AG08396 (cell line): ENCODE results near the gene SP4.

ENCODE experiments used
- DNase-seq: peaks from one replicate; pipeline ENCODE4 v3.0.0; 2012; ENCODE audit warnings: low spot score, mixed read lengths

SP4 gene

DNA sequence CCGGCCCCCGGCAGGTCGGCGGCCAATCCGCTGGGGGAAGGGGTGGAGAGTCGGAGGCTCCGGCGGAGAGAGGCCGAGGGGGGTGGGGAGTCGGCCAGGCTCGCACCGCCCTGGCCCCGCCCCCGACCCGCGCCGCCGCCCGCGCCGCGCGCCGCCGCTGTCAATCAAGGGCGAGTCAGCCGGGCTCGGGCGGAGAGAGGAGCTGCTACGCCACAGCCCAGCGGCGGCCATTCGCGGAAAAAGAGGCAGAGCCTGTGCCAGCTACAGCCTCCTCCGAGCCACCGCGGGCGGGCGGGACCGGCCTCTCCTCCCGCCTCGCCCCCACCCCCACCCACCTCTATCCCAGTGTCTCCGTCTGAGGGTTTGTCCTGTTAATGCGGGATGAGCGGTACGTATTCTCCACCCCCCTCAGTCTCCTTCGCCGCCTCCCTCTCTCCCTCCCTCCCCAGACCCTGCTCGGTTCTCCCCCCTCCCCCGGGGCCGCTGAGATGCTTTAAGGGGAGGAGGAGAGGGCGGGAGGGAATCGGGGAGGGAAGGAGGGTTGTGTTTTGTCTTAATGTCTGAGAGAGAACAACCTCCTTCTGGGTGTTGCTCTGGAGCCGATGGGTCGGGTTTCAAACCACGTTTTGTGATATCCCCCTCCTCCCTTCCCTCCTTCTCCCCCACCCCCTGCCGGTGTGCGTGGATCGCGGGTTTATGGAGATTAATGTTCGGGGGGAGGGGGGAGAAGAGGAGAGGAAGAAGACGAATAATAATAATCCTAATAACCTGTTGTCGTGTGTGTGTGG is at the start of gene SP4:
SP4 (plus strand) TSS at position 213 of the 788 bp plus-strand sequence; CDS start at position 382, 169 bp downstream.
- peak; percentile 97 for DNase-seq

DNA sequence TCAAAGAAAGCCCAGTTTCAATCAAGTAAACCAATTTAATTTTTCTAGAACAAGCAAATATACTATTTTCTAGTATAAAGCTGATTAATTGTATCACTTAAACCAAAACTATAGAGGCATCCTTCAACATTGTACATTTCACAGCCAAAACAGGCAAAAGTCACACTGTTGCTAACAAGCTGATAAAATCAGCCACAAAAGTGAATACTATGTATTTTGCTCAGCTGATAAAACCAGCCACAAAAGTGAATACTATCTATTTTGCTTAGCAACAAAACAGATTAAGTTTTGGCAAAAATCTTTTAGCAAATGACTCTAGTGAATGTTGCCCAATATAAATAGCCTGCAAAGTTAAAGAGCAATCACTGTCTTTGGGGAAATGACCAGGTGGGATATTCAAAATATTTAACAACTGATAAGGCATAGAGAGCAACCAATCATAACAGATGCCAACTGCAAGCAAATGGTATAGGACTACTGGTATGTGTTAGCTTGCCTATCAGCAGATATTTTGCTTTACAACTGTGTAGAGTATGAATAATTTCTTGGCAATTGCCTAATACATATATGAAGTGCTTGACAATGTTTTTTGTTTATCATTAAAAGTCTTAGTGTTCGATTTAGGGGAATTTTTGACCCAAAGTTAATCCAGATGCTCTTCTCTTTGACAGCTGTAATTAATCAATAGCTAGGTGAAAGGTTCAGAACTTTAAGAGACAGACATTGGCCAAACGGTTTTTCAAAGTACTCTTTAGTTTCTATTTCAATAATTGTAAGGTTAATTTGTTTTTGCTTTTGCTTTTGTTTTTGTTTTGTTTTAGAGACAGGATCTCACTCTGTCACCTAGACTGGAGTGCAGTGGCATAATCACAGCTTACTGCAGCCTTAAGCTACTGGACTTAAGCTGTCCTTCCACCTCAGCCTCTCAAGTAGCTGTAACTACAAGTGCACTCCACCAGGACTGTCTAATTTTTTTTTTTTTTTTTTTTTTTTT is 44.4 kb upstream of the SP4 start:
- no peak for DNase-seq

DNA sequence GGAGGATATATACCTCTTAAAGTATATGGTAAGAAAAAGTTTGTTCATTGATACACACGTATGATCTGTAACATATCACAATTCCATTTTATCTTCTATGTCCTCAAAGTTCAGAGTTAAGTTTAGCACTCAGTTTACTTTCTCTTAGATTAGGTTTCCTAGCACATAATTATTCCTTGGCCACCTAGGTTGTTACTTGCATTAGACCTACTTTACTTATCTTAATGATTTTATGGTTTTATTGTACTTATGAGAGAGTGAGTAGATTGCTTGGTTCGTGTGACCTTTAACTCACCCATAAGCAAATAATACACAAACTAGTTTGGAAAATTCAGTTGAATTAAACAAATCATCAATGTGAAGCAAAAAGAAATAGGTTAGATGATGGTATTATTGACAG is 33.9 kb upstream of the SP4 start:
- no peak for DNase-seq

DNA sequence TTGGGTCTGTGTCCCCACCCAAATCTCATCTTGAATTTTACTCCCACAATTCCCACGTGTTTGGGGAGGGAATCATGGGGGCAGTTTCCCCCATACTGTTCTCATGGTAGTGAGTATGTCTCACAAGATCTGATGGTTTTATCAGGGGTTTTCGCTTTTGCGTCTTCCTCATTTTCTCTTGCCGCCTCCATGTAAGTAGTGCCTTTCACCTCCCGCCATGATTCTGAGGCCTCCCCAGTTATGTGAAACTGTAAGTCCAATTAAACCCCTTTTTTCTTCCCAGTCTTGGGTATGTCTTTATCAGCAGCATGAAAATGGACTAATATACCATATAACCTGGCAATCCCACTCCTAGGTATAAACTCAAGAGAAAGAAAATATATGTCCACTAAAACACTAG is 25.9 kb upstream of the SP4 start:
- DNase-seq = no peak

DNA sequence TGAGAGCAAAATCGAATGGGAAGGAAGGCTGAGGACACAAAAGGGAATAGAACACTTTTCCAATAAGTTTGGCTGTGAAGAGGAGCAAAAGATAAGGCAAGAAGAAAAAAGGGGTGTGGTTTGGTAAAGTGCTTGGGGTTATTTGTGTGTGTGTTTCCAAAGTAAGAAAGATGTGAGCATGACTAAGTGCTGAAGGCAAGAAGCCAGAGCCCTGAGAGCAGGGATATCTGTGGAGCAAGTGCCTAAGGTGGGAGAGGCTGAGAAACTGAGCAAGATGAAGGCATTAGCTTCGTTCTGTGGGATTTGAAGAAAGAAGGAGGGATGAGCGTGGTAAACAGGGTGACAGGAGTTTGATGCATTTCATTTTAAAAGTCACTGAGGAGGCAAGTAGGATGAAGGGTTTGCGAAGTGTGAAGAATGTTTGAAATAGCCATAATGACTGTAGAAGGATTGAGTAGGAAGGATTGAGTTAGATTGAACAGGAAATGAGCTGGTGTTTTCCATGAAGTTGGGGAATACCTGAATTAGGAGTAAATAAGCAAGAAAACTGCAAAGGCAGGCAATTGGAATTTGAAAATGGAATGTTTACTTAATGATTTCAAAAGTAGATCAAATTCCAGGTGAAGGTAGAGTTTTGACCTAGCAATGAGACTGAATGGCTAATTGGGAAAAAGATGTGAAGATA is 19.9 kb upstream of the SP4 start:
- DNase-seq = no peak

DNA sequence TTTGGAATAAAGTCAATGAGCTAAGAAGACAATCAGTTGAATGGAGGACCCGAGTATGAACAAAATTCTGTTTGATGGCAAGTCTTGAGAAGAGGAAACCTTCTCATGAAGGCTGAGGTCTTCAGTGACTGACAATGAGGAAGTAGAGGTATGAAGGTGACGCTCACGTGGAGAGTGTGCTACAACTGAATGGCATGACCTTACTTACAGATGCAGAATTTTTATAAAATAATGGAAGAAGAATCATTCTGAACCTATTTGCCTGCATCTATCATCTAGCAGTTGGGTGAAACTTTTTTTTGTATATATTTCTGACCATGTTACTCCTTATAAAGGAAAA is 19.4 kb upstream of the SP4 start:
- no peak for DNase-seq

DNA sequence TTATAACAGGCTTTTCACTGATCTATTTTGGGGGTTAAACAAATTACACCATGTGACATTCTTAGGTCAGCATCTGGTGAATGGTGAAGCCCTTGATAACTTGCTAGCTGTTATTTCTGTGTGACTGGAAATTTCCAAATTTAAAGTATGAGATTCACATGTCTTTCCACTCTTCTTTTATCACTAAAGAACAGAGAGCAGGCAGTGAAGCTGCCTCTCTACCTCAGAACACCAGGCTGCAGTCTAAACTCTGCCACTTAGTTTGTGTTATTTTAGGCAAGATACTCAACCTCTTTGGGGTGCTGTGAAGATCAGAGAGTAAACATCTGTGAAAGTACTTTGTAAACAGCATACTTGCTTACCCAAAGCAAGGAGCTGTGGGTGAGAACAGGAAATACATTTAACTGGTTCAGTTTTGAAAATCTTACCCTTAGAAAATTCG is 15.5 kb upstream of the SP4 start:
- DNase-seq = no peak

DNA sequence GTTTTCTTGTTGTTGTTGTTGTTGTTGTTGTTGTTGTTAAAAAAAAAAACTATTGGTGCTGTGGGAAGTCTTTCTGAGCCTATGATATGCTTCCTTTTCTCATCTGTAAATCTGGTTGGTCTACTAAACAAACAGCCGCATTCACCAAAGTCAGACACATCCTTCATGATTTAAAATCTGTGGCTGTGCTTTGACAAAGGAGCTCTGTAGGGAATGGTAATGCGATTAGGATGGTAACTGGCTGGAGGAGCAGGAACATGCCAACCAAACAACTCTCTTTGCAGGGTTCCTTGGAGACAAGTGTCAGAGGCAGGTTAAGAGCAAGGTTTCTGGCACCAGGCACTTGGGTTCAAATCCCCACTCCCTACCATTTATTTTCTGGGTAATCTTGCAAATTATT is 14.9 kb upstream of the SP4 start:
- DNase-seq = no peak

DNA sequence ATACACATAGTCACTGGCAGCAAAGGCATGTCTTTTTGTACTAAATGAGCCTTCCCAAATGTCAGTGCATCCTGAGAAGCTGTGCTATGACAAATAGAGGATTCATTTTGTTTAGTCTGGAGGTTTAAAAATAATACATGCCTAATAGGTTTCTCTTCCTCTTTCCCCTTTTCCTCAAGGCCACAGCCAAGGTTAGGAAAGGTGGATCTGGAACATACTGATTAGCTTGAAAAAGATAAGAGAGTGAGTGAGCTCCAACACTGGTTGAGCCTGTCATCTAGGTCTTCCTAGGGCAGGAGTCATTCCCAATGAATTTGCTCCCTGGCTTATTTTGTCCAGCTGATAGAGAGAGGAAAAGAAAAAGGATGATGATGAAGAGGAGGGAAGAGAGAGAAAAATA is 14.4 kb upstream of the SP4 start:
- no peak for DNase-seq

DNA sequence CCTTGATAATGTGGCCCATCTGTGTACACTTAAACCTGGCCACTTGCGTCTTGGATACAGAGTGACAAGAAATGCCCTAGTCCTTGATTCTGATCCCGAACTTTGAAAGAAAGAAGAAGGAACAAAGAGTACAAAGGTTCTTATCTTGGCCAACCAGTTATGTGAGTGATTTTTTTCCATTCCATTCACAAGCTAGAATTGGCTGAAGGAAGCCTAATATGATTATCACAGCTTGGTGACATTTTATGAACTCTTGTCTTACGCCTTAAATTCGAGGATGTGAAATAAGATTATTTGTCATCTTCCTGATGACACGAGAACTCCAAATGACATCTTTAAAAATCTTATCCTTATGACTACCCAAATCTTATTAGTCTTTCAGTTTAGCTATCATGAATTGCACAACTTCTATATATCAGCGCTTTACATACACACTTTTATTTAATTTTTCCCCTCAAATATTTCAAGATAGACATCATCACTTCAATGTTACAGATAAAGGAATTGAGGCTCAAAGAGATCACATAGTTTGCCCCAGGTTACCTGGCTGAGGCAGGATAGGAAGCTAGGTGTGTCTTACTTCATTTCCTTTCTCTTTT is 13.0 kb upstream of the SP4 start:
- no peak for DNase-seq

DNA sequence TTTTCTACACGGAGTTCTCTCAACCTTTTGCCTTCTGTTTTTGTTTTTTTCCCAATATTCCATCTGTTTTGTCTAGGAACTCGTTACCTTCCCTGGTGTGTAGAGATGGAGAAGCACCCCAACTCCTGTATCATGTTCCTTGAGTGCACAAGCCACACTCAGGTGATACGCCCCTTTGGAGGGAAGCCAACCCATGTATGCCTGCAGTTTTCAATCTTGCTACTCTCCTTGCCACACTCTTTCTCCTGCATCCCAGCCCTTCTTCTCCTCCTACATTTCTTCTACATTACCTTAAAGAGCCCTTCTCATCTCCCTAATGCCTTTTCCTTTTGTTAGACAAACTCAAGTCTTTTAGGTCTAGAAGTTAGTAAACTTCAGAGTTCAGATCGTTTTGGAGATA is 10.2 kb upstream of the SP4 start:
- no peak for DNase-seq

DNA sequence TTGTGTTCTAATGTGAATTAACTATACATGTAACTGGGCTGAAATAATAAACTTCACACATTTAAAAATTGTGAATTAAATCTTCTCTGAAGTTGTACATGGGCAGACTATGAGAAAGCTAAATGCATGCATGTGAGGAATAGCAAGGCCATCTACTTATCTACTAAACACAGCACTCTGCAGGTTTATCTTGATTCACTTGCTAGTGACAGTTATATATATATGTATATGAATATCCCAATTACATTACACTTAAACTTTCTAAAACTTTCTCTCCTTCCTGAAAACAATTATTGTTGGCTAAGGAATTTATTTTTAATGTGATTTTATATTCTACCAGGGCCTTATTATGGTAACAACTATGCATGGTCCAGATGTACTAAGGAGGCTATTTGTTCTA is 5.1 kb upstream of the SP4 start:
- no peak for DNase-seq

DNA sequence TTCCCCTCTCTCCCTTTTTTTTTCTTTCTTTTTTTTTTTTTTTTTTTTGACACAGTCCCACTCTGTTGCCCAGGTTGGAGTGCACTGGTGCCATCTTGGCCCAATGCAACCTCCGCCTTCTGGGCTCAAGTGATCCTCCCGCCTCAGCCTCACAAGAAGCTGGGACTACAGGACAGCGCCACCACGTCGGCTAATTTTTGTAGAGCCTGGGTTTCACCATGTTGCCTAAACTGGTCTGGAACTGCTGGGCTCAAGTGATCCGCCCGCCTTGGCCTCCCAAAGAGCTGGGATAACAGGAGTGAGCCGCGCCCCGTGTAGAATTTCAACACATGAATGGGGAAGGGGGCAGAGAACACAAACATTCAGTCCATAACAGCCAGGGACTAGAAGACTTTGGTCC is 2.6 kb upstream of the SP4 start:
- no peak for DNase-seq

DNA sequence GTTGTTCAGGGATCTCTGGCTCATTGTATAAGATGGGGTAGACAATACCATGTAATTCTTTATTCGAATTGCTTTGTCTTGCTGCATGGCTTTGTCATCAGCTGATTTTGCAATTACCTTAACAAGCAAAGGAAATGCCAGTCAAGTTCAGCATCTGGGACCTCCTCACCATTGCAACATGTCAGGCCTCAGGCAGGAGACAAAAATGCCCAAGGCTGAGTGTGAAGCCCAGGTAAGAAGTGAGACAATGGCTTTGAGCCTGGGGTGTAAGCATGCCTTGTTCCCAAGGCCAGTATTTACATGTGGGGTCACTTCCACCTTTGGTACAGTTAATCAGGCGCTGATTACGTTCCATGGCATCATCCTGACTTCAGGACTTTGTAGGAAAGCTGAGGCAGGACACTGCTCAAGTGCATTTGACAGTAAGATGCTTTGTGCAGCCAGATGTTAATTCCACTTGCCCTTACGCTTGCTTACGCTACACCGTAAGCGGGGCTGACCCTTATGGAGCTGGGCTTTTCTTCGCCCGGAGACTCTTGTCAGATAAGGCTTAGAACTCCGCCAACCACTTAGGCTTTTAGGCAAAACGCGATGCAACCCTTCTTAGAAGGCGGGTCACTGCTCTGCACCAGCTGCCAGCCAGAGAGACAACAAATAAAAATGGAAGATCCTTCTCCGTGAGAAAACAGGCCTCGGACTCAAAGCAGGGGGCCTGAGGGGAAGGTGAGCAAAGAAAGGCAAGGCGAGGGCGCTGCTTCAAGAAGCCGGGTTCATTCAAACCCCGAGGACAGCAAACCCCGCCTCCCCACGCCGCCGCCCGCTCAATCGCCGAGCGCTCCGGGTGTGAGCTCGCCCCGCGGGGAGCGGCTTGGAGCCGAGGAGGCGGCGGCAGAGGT is 1.3 kb upstream of the SP4 start:
- DNase-seq = no peak

DNA sequence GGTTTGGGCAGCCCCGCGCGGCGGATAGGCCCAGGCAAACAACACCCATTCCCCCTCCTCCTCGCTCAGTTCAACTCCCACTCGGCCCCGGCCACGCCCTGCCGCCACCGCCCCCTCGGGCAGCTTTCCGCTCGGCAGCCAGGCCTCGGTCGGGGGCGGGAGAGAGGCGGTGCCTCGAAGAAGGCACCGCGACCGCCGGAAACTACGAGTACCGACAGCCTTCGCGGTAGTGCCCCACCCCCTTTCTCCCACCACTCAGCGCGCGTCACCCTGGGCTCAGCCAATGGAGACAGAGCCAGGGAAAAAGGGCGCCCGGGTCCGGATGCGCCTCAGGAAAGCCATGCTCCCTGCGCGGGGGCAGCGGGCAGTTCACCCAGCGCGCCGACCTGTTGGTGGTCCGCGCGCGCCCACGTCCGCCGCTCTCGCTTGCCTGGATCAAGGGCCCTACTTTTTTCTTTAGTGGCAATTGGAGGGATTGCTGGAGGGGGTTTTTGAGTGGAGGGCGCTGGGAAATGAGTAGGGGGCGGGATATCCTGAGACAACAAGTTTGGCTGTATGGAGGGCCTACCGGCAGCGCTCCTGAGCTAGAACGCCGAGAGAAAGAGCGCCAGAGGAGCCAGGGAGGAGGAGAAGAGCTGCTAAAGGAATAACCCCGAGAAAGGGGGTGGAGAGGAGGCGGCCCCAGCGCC is 557 bp upstream of the SP4 start:
- peak; percentile 99 for DNase-seq

DNA sequence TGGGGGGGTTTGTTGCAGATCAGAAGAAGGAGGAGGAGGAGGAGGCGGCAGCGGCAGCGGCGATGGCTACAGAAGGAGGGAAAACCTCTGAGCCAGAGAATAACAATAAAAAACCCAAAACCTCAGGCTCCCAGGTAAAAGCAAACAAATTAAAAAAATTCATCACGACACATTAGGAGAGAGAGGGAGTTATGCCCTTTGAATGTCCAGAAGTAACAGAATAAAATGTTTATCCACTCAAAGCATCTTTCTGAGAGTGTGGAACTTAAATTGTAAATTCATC is 717 bp downstream of the SP4 start:
- no peak for DNase-seq

DNA sequence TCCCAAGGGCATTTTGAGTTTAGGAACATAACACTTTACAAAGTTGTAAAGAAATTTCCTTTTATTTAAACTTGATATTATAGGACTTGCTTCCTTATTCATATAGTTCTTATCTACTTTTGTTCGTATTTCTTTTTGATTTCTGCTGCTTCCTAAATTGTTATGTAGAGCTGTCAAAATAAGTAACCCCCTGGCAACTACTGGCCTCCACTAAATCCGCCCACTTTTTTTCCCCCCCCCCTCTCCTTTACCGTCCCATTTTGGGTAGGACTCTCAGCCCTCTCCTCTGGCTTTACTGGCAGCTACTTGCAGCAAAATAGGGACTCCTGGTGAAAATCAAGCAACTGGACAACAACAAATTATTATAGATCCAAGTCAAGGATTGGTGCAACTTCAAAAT is 1.1 kb downstream of the SP4 start:
- DNase-seq = no peak

DNA sequence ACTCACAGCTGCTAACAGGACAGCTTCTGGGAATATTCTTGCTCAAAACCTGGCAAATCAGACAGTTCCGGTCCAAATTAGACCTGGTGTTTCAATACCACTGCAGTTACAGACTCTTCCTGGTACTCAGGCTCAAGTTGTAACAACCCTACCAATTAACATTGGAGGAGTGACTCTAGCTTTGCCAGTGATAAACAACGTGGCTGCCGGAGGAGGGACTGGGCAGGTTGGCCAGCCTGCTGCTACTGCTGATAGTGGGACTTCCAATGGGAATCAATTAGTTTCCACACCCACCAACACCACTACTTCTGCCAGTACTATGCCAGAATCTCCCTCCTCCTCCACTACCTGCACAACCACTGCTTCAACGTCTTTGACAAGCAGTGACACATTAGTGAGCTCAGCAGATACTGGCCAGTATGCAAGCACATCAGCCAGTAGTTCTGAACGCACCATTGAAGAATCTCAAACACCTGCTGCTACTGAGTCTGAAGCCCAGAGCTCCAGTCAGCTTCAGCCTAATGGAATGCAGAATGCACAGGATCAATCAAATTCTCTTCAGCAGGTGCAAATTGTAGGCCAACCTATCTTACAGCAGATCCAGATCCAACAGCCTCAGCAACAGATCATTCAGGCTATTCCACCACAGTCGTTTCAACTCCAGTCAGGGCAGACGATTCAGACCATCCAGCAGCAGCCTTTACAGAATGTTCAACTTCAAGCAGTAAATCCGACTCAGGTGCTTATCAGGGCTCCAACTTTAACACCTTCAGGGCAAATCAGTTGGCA is 2.1 kb downstream of the SP4 start:
- DNase-seq = no peak

DNA sequence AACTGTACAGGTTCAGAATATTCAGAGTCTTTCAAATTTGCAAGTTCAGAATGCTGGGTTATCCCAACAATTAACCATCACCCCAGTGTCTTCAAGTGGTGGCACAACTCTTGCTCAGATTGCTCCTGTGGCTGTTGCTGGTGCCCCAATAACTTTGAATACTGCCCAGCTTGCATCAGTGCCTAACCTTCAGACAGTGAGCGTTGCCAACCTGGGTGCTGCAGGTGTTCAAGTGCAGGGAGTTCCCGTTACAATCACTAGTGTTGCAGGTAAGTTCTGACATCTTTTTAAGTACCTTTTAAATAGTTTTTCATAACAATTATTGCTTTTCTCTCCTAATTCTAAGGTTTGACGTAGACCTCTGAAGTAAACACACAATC is 2.7 kb downstream of the SP4 start:
- DNase-seq = no peak
